B cell (primary cell): Measurements from ENCODE around the gene TMEM170B. TPM values are rescaled to one million over a fixed set of nuclear protein-coding genes. Genes with fewer than 3 reads are reported as not detected.

Experiments used
- ATAC-seq: fragments of 200-7000 bp; cut with Tn5 transposase; one replicate; pipeline ENCODE4 v1.10.0; 2021; ENCODE audit warnings: low read depth, mild to moderate bottlenecking, moderate number of reproducible peaks, moderate library complexity
- CTCF ChIA-PET: fragments of 350-600 bp; sonication (Branson Sonifier 250); formaldehyde crosslinking; loops from one replicate; lab custom pipeline; 2021; ENCODE audit warnings: antibody characterized with exemption, inconsistent platforms; lab: Charles Lee
- POLR2A ChIA-PET: fragments of 350-600 bp; sonication (Branson Sonifier 250); formaldehyde crosslinking; loops from one replicate; lab custom pipeline; 2021; ENCODE audit warnings: antibody characterized with exemption; lab: Charles Lee
- DNase-seq: peaks from one replicate; pipeline ENCODE4 v3.0.0; 2013
- H2AFZ ChIP-seq: 2 replicates; pipeline ENCODE4 v1.6.1; 2012; ENCODE audit warnings: mild to moderate bottlenecking, low read depth, low read length; ENCODE audit not compliant: insufficient read depth, poor library complexity, severe bottlenecking
- H3K27ac ChIP-seq, 2 donors: 1 replicate in 1 of 2; 2 replicates in 1 of 2; pipeline ENCODE4 v1.5.1; 2012 to 2013; ENCODE audit warnings: low read length in 2 of 2, mild to moderate bottlenecking in 2 of 2, moderate library complexity in 1 of 2
- H3K27me3 ChIP-seq, 4 experiments: fragments of 200-600 bp in 1 of 4; sonication (generic) in 1 of 4; replicated peaks in 1 of 4; 1 replicate in 2 of 4; 2 replicates in 2 of 4; pipeline versions ENCODE4 v1.6.1 to v1.7.0; 2013 to 2016; ENCODE audit warnings: low read length in 3 of 4, mild to moderate bottlenecking in 2 of 4, mixed read lengths in 1 of 4, moderate library complexity in 1 of 4; ENCODE audit not compliant: insufficient read depth in 4 of 4, control insufficient read depth in 3 of 4; ENCODE audit errors: control extremely low read depth in 1 of 4
- H3K36me3 ChIP-seq, 2 experiments: replicated peaks in 1 of 2; 1 replicate in 1 of 2; 2 replicates in 1 of 2; pipeline versions ENCODE4 v1.6.1 to v1.7.1; 2013; ENCODE audit warnings: low read length in 1 of 2; ENCODE audit not compliant: insufficient read depth in 2 of 2, control insufficient read depth in 1 of 2; ENCODE audit errors: control extremely low read depth in 1 of 2, extremely low read depth in 1 of 2
- H3K4me1 ChIP-seq, 2 donors: fragments of 200-600 bp in 1 of 2; sonication (generic) in 1 of 2; 1 replicate in 1 of 2; 2 replicates in 1 of 2; pipeline versions ENCODE4 v1.5.1 to v1.6.1; 2013 to 2017; ENCODE audit warnings: low read length in 2 of 2; ENCODE audit not compliant: control insufficient read depth in 2 of 2, insufficient read depth in 2 of 2
- H3K4me2 ChIP-seq: replicated peaks from 2 replicates; pipeline ENCODE3; 2012; ENCODE audit warnings: mild to moderate bottlenecking, low read depth, low read length; ENCODE audit not compliant: poor library complexity, severe bottlenecking
- H3K4me3 ChIP-seq, 5 experiments: fragments of 200-600 bp in 1 of 5; sonication (generic) in 1 of 5; 1 replicate in 3 of 5; 2 replicates in 2 of 5; pipeline versions ENCODE4 v1.5.1 to v1.7.0; 2011 to 2016; ENCODE audit warnings: low read length in 4 of 5, mild to moderate bottlenecking in 4 of 5, low read depth in 2 of 5, control low read depth in 1 of 5, moderate library complexity in 1 of 5; ENCODE audit not compliant: insufficient read depth in 1 of 5; ENCODE audit errors: control extremely low read depth in 1 of 5, extremely low read depth in 1 of 5
- H3K79me2 ChIP-seq: fragments of 200-600 bp; sonication (generic); one replicate; pipeline ENCODE4 v1.6.0; 2016; ENCODE audit warnings: low read length; ENCODE audit not compliant: control insufficient read depth, insufficient read depth
- H3K9ac ChIP-seq: fragments of 200-600 bp; sonication (generic); 2 replicates; pipeline ENCODE4 v1.6.1; 2017; ENCODE audit warnings: mild to moderate bottlenecking, low read length, moderate library complexity
- H3K9me3 ChIP-seq, 3 donors: one replicate each; pipeline versions ENCODE4 v1.6.1 to v1.7.1; 2013; ENCODE audit warnings: low read length in 2 of 3; ENCODE audit not compliant: control insufficient read depth in 2 of 3, insufficient read depth in 1 of 3; ENCODE audit errors: control extremely low read depth in 1 of 3
- H4K20me1 ChIP-seq: 2 replicates; pipeline ENCODE4 v1.6.0; 2012; ENCODE audit warnings: mild to moderate bottlenecking, low read length; ENCODE audit not compliant: insufficient read depth, control insufficient read depth, poor library complexity, severe bottlenecking
- H3K27ac Mint-ChIP-seq: one replicate; pipeline ENCODE4 v1.8.0; 2021; ENCODE audit warnings: mixed read lengths
- H3K27me3 Mint-ChIP-seq: one replicate; pipeline ENCODE4 v1.8.0; 2021; ENCODE audit warnings: mixed read lengths
- H3K4me1 Mint-ChIP-seq: one replicate; pipeline ENCODE4 v1.8.0; 2021; ENCODE audit warnings: mixed read lengths
- H3K4me3 Mint-ChIP-seq: one replicate; pipeline ENCODE4 v1.8.0; 2021; ENCODE audit warnings: mixed read lengths
- H3K9me3 Mint-ChIP-seq: one replicate; pipeline ENCODE4 v1.8.0; 2022; ENCODE audit warnings: mixed read lengths; ENCODE audit not compliant: insufficient read depth
- EZH2 ChIP-seq: IDR thresholded peaks from 2 replicates; pipeline ENCODE4 v1.6.1; 2012; ENCODE audit warnings: borderline replicate concordance, low read depth, mild to moderate bottlenecking, moderate library complexity, low read length; ENCODE audit not compliant: insufficient read depth, poor library complexity, severe bottlenecking
- WGBS: methylation state at CpG from one replicate; pipeline ENCODE4 v1.1.5; 2013; ENCODE audit warnings: missing lambda C conversion rate; ENCODE audit not compliant: insufficient coverage; 5-methylcytosine and 5-hydroxymethylcytosine counted together
- intact Hi-C: fragments of 100-400 bp; cut with micrococcal nuclease; formaldehyde crosslinking; loops from one replicate; pipeline ENCODE4 v1.10.0; 2022
- polyA plus RNA-seq: library from polyadenylated mRNA; depleted of rRNA; stranded (reverse); fragments of >200 nt; gene quantifications from 2 replicates; pipeline ENCODE4 v1.2.3, GENCODE V29; 2012
- total RNA-seq, 2 donors: library from RNA; stranded (reverse); fragments of 120-200 nt in 1 of 2; gene quantifications; 1 replicate in 1 of 2; 2 replicates in 1 of 2; pipeline versions ENCODE4 v1.2.3 to v1.2.4, GENCODE V29; 2013 to 2022
- TF ChIP-seq, protein P1 (sequence below): fragments of 200-600 bp; IDR thresholded peaks from one replicate; pipeline ENCODE4 v1.8.0; 2022; ENCODE audit warnings: antibody characterized with exemption, mild to moderate bottlenecking

TMEM170B gene
- total and polyA plus RNA-seq, 2 donors (not counting 1 experiment from before 2014, with no cell fraction given) = 0.64 to 3.4 TPM

GRCh38 chr6:11492464-11493290, 44.9 kb upstream of the TMEM170B start:
- H3K4me2 ChIP-seq = peak overlapping the region; percentile 62

More at GRCh38 chr6:11492464-11493290, 44.9 kb upstream of the TMEM170B start:
- peaks cover 0 to 8% (median 2%) of the 10 kb centered on the region in 3 donors for H3K9me3 ChIP-seq
- H3K36me3 ChIP-seq = no peaks in the 10 kb centered on the region
- H3K79me2 ChIP-seq = peaks cover 22% of the 10 kb centered on the region
- H3K27me3 ChIP-seq = no peaks in the 10 kb centered on the region
- no peak overlapping the region for H3K4me3 Mint-ChIP-seq
- peak overlapping the region; percentile 22 for H2AFZ ChIP-seq
- H3K4me1 ChIP-seq = peaks cover 48 to 53% of the 10 kb centered on the region in 2 donors
- intact Hi-C loops = loop anchor here (5.0 to 10.0 kb wide), 2 partner anchors 48 to 160 kb away; no protein-coding TSS in a partner anchor
- H3K4me1 Mint-ChIP-seq = peaks cover 32% of the 10 kb centered on the region
- CTCF ChIA-PET = interaction anchor here (0.7 to 11.1 kb wide), 11 partner anchors 16 to 363 kb away, joined by 3 to 334 read pairs (median 3); partner anchors contain the start of gene NEDD9
- no peak overlapping the region for H3K9ac ChIP-seq
- no peak overlapping the region for H3K4me3 ChIP-seq
- no peaks in the 10 kb centered on the region for H4K20me1 ChIP-seq
- no peak for TF ChIP-seq EZH2
- TF ChIP-seq, protein P1, sequence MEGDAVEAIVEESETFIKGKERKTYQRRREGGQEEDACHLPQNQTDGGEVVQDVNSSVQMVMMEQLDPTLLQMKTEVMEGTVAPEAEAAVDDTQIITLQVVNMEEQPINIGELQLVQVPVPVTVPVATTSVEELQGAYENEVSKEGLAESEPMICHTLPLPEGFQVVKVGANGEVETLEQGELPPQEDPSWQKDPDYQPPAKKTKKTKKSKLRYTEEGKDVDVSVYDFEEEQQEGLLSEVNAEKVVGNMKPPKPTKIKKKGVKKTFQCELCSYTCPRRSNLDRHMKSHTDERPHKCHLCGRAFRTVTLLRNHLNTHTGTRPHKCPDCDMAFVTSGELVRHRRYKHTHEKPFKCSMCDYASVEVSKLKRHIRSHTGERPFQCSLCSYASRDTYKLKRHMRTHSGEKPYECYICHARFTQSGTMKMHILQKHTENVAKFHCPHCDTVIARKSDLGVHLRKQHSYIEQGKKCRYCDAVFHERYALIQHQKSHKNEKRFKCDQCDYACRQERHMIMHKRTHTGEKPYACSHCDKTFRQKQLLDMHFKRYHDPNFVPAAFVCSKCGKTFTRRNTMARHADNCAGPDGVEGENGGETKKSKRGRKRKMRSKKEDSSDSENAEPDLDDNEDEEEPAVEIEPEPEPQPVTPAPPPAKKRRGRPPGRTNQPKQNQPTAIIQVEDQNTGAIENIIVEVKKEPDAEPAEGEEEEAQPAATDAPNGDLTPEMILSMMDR = no peak
- POLR2A ChIA-PET = interaction anchor here (0.7 kb wide), 1 partner anchor 45 kb away, joined by 4 read pairs; no protein-coding TSS in a partner anchor
- H3K27ac ChIP-seq = peak overlapping the region; percentile 27 to 57
- no peak overlapping the region for H3K27ac Mint-ChIP-seq
- no peaks in the 10 kb centered on the region for H3K27me3 Mint-ChIP-seq
- WGBS = 87% methylated on average over 9 of the region's 11 CpGs
- H3K9me3 Mint-ChIP-seq = no peaks in the 10 kb centered on the region
- ATAC-seq (no peak), DNase-seq (no peak)
